Measurements from ENCODE around the gene GNAZ.

GNAZ gene

DNA sequence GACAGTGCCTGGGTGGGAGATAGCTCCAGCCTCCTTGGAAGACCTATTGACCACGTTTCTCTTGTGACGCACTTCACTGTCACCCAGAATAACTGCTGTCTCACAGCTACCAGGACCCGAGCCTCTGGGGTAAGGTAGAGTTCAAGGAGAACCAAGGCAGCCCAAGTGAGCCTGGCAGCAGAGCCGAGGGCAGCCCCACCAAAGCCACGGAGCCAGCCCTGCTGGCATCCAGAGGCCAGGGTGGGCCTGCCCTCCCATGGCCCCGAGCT lies 38.7 kb downstream of the GNAZ start:
- no peak for DNase-seq

- DNase-seq, result no peak
Measured at GRCh38 chr22:23109441-23109978, 39.2 kb downstream of the GNAZ start.

DNA sequence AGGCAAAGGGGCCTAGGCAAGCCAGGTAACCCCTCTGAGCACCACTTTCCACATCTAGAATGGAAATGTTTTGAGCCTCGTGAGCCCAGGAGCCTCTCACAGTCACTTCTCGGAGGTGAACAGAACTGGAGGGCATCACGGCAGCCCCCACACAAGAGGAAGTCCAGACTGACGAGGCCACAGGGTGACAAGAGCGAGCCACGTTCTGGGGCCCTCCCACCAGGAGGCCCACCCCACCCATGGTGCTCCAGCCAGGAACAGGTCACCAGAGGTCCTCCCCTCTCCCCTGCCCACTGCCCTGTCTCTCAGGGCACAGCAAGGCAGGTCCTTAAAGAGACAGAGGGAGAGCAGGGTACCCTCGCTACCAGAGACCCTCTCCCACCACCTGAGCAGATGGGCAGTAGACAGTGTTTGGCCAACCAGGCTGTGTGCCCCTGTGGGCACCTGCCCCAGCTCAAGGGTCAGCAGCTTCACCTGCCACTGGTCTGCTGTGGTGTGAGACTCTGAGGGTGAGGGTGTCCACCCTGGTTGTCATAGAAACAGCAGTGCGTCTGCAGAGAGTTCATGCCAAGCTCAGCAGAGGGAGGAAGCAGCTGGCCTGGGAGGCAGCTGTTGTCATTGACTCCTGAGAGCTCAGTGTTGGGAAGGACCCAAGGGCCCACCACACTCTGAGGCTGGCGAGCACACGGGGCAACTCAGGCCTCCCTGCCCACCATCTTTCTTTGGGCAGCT lies 40.0 kb downstream of the GNAZ start:
- no peak for DNase-seq

DNA sequence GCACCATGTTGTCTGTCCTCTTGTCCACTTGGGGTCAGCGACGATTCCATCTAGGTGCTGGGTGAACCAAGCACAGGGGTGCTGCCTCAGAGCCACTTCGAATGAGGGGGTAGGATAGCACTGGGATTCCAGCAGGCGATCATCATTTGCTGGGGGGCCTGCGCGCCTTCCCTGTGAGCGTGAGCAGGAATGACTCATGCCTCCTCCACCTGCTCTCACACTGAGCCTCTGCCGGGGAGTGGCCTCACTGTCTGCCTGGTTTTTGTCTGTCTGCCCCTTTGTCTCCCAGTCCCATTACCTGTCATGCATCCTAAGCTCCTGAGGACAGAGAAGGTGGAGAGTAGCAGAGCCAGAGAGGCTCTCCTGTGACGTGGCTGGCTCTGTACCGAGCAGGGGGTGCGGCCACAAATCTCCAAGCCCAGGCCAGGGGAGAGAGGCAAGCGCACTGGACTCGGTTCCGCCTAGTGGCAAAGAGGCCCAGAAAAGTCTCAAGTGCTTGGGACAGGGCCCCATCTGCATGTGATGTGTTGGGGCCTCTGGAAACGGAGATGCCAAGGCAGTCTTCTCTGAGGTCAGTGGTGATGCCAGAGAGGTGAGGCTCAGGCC lies 40.7 kb downstream of the GNAZ start:
- no peak for DNase-seq

DNA sequence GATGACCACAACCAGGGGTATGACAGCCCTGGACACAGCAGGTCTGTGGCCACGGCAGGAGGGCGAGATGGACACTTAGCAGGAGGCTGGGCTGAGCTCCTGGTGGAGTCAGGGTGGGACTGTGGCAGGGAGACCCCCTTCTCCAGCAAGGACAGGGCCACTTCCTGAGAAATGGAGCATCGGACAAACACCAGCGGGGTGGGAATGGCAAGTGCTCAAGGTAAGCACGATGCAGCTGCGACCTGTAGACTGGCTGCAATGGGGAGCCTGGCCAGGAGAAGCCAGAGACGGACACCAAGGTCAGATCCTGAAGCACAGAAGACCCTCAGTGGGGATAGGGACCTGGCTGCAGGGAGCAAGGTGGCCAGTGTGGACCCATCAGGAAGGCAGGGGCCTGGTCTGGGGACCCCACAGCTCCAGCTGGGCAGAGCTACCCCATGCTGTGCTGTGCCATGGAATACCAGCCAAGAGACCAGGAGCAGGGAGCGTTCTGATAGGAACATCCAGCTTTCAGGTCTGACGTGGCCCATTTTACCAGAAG lies 42.2 kb downstream of the GNAZ start:
- DNase-seq, result no peak

DNA sequence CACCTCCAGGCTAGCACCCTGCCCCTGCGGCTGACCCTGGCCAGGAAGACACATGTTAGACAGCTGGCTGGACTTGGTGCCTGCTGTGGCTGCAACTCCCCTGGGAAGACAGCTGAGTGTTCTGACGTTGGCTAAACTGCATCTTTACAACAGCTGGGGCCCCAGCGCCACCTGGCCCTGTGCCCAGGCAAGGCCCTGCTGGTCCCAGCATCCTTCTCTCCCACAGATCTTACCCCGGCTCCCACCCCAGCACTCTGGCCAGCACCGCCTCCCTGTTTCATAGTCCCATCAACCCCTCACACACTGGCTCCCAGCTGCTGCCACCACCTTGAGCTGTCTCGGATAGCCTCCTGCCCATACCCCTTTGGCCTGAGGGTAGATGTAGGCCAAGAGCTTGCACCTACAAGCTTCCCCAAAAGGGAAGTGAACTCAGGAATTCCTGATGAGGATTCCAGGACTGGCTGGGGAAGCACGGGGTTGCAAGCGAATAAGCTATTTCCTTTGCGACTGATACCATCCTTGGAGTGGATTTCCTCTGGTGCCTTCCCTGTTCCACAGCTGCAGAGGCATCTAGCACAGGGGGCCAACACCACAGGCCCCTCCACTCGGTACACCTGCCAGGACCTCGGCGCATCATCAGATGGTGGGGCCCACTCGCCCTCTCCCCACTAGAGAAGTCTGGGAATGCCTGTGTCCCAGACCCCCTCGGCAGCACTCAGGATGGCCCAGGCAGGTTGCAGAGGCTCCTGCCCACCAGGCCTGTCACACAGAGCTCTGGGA lies 42.9 kb downstream of the GNAZ start:
- no peak for DNase-seq

- DNase-seq, result no peak
Measured at GRCh38 chr22:23113847-23114720, 43.8 kb downstream of the GNAZ start.

GRCh38 chr22:23114721-23115020 lies 44.4 kb downstream of the GNAZ start:
- DNase-seq, result no peak

- DNase-seq, result no peak
Measured at GRCh38 chr22:23115369-23115768, 45.0 kb downstream of the GNAZ start.

DNA sequence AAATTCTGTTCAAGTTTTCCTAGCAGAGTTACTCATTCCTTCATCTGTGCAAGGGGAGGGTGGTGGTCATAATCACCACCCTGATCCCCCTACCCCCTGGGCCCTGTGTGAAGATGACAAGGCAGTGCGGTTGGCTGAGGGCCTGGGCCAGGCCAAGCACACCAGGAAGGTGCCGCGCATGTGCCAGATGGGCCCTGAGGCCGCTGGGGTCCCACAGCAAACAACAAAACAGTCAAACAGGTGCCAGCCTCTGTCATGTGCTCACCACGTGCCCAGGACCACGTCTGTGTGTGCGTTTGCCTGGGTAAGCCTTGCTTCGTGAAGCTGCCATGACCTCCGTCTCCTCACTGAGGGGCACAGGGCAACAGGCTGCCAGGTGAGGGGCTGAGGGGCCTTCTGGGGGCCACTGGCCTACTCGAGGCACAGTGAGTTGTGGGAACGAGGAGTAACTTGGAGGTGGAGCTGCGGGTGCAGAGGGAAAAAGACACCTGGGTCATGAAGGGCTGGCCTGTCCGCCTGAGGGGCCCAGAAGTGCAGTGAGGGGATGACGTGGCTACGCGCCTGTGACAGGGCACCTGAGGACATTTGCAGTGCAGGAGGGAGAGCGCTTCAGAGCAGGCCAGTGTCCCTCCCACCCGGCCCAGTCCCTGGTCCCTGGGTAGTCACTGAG lies 45.6 kb downstream of the GNAZ start:
- no peak for DNase-seq

GRCh38 chr22:23116506-23117263 lies 46.4 kb downstream of the GNAZ start:
- DNase-seq, result no peak

GRCh38 chr22:23117275-23117674 lies 47.0 kb downstream of the GNAZ start:
- DNase-seq, result no peak

GRCh38 chr22:23117891-23118646 lies 47.8 kb downstream of the GNAZ start:
- DNase-seq, result no peak

DNA sequence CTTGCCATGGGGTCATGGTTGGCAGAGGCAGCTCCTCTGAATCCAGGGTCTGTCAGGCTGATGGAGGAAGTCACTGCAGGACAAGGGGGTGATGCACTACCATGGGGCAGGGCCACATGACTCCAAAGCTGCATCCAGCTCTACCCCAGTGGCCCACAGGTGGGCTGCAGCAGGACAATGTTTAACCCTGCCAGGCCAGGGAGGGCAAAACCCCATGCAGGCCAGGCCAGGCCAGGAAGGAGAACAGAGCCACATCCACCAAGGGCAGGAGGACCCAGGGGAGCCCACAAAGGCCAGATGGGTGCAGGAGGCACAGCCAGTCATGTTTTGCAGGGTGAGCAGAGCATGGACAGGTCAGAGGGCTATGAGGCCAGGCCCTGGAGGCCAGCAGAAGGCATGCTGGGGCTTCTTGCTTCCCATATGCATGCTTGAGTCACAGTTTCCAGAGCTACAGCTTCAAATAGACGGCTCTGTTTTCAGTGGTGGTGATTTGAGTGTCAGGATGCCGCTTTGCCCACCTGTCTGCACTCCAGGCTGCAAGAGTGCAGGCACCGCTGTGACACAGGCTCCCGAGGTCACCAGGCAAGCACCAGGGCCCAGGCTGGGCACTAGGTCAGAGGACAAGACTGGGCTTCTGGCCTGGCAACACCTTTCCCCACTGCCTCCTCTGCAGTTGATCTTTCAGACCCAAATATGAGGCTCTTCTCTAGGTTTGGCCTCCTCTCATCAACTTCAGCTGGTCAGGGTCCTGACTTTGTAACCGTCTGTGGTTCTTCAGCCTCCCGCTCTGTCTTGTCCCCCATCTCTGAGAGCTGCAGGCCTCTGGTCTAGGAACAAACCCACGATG lies 48.6 kb downstream of the GNAZ start:
- no peak for DNase-seq

DNA sequence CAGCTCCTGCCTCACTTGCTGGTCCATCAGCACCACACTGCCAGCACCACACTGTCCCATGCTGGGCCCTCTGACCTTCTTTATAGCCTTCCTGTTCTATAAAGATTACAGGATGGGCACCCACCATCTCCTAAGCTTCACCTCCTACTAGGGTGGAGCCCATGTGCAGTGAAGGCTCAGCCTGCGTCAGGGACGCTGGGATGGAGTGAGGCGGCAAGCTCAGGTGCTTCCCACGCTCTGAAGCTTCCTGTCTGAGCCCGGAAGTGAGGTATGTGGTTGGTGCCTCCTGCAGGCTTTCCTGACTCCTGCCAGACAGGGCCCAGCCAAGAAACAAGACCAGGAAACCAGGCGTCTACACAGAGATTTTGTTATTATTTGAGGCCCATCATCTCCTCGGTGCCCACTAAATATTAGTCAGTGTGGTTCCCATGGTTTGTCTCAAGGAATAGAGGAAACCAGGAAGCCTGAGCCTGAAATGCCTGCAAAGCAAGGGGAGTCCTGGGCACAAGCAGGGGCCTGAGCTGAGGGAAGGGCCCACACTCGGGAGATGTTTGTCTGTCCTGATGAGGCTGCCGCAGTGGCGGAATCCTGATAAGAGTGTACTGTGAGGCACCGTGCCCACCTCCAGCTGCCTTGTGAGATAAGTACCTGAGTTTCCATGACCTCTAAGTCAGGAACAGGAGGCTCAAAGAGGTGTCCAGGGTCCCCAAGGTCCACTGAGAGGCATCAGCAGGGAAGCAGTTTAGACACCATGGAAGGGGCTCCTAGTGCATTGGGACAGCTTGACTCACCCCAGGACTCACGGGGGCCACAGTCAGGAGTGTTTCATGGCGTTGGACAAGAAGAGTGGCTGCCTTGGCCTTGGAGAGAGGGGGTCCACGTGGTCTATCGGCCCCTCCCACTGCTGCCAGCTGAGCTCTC lies 49.4 kb downstream of the GNAZ start:
- no peak for DNase-seq

DNA sequence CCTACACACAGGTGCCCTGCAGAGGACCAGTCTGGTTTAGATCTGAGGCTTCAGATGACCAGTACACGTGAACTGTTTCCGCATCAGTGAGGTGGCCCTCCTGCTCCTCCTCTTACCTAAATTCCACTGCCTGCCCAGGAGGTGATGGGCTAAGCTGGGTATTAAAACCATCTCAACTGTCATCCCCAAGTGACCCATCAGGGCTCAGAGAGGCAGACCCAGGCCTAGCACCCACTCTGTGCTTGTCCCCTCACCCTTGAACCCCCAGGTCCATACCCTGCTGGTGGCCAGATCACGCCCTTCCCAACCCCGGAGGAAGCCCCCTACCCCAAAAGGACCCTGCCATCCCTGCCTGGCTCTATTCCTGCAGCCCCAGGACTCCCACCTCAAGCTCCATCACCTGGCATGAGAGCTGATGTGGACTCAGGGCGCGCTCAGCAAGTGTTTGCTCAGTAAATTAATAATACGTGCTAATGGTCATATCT lies 50.1 kb downstream of the GNAZ start:
- no peak for DNase-seq

DNA sequence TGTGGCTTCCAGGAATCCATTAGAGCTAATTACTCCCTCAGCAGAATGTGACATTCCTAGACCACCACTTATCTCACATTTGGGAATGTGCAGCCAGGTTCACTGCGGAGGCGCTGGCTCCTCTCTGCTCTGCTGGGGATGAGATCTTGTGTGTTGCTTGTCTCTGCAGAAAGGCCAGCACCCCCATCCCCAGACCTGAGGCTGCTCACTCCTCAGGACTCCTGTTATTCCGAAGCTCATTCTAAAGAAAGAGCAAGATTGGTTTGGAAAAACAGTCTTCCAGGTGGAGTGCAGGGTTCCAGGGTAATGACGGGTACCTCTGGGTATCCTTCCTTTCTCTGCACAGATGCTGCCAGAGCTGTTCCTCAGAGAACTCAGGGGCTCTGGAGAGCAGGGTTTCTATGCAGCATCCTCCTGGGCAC lies 50.7 kb downstream of the GNAZ start:
- no peak for DNase-seq

- DNase-seq, result no peak
Measured at GRCh38 chr22:23121424-23121823, 51.1 kb downstream of the GNAZ start.
